ENCODE measurements around the gene TSHZ3.

The TSHZ3 gene

DNA sequence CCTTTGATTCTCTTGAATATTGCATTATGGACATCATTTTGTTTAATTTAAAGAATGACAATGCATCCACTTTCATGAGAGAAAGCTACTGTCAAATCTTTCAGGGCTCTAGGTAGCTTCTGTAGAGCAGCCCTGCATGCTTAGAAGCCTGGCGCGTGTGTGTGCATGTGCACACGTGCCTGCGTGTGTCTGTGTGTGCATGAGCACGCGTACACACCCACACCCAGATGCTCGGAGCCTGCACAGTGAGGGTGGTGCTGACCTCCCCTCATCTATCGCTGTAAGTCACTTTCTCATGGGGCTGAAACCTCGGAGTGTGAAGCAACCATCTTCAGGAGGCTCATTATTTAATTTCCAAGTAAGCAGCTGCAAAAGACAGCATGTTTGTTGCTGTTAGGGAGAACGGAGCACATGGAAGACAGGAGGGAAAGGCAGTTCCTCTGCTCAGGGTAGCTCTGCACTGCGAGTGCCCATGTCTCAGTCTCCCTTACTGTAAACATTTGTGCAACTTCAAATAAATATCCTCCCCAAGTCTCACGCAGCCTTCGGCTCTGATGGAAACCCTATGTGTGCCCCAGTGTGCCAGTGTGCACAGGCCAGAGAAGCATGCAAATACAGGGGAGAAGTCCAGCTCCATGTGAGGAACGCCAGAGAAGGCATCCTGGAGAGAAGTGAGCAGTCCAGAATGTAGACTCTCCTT lies 22.8 kb downstream of the TSHZ3 start:
- no peaks in the 10 kb centered on the region for H3K9me3 ChIP-seq
- no peaks in the 10 kb centered on the region for H3K36me3 ChIP-seq
- TF ChIP-seq, protein P1, sequence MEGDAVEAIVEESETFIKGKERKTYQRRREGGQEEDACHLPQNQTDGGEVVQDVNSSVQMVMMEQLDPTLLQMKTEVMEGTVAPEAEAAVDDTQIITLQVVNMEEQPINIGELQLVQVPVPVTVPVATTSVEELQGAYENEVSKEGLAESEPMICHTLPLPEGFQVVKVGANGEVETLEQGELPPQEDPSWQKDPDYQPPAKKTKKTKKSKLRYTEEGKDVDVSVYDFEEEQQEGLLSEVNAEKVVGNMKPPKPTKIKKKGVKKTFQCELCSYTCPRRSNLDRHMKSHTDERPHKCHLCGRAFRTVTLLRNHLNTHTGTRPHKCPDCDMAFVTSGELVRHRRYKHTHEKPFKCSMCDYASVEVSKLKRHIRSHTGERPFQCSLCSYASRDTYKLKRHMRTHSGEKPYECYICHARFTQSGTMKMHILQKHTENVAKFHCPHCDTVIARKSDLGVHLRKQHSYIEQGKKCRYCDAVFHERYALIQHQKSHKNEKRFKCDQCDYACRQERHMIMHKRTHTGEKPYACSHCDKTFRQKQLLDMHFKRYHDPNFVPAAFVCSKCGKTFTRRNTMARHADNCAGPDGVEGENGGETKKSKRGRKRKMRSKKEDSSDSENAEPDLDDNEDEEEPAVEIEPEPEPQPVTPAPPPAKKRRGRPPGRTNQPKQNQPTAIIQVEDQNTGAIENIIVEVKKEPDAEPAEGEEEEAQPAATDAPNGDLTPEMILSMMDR (IDR thresholded peaks at IDR 0.05), result no peak
- DNase-seq, result no peak
- no peak overlapping the region for H3K4me3 ChIP-seq
- intact Hi-C loops (cut with DNase I; ENCODE audit: low total_unique reads), result no loop called here
- H3K27me3 ChIP-seq, result no peaks in the 10 kb centered on the region
- no peak overlapping the region for H3K27ac ChIP-seq
- H3K4me1 ChIP-seq, result no peaks in the 10 kb centered on the region

DNA sequence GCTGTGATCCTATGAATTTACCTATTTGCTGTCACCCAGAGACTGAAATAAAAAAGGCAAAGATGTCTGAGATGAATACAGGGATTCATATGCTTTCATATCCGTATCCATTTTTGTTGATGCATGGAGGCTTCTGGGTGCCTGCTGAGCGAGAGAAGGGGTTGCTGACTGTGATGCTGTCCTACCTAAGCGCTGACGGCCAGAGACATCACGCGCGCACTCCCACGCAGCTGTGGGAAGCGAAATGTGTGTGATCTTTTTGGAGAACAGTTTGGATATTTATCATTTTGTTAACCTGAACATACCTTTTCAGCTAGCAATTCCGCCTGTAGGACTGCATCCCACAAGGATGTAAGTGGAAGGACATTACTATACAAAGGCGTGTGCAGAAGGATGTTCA lies 23.9 kb downstream of the TSHZ3 start:
- TF ChIP-seq, protein P1 (IDR thresholded peaks at IDR 0.05), result no peak
- Histone ChIP-seq H3K4me1 (no peaks in the 10 kb centered on the region), H3K27me3 (no peaks in the 10 kb centered on the region), H3K4me3 (no peak overlapping the region), H3K9me3 (no peaks in the 10 kb centered on the region), H3K27ac (no peak overlapping the region), H3K36me3 (no peaks in the 10 kb centered on the region)
- intact Hi-C loops (cut with DNase I; ENCODE audit: low total_unique reads), result no loop called here
- no peak for DNase-seq

DNA sequence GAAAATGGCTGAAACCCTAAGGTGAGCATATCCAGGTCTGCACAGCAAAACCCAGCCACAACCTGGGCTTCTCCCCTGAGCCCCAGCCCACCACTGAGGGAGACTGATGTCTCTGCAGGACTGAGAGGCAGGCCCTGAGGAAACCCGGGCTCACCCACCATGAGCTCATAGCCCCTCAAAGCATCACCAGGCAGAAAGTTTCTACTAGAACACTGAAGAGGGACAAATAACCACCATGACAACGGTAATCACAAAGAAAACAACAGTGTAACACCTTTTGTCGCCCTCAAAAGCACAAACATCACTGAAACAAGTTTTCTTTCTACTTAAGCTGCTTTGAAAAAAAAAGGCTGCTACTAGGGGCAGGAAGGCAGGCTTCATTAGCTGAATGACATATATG lies 29.8 kb downstream of the TSHZ3 start:
- Histone ChIP-seq H3K4me3 (no peak overlapping the region), H3K4me1 (peaks cover 0 to 7% (median 2%) of the 10 kb centered on the region in 4 donors), H3K27ac (no peak overlapping the region), H3K36me3 (no peaks in the 10 kb centered on the region), H3K27me3 (no peaks in the 10 kb centered on the region), H3K9me3 (no peaks in the 10 kb centered on the region)
- no peak for DNase-seq
- intact Hi-C loops (cut with DNase I; ENCODE audit: low total_unique reads), result no loop called here
- TF ChIP-seq, protein P1 (IDR thresholded peaks at IDR 0.05), result no peak

DNA sequence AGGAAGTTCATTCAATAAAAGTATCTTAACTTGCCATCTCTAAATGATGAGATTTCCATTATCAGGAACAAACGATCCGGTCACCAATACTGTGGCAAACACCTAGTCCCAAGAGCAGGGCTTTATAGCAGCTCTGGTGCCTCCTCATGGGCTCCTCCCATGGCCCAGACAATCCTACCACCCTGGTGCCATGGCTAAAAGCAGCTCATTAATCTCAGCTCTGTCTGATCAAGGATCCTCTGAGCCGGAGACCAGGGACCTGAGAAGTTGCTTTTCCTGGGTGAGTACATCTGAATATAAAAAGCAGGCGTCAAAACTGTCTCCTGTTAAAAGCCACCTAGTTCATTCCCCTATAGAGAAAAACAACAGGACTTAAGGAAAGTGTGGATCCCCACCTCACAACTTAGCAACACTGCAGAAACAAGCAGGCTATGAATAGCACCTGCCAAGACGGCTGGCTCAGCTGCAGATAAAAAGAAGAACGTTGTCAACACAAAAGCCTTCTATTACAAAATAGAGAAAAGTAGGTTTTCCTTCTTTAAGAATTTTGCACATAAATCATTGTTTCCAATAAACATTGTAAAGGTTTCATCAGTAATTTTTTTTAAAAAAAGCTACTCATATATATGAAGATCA lies 30.3 kb downstream of the TSHZ3 start:
- Histone ChIP-seq H3K4me1 (peaks cover 0 to 7% (median 2%) of the 10 kb centered on the region in 4 donors), H3K4me3 (no peak overlapping the region), H3K9me3 (no peaks in the 10 kb centered on the region), H3K27me3 (no peaks in the 10 kb centered on the region), H3K36me3 (no peaks in the 10 kb centered on the region), H3K27ac (no peak overlapping the region)
- no peak for DNase-seq
- intact Hi-C loops (cut with DNase I; ENCODE audit: low total_unique reads), result no loop called here
- TF ChIP-seq, protein P1 (IDR thresholded peaks at IDR 0.05), result no peak

DNA sequence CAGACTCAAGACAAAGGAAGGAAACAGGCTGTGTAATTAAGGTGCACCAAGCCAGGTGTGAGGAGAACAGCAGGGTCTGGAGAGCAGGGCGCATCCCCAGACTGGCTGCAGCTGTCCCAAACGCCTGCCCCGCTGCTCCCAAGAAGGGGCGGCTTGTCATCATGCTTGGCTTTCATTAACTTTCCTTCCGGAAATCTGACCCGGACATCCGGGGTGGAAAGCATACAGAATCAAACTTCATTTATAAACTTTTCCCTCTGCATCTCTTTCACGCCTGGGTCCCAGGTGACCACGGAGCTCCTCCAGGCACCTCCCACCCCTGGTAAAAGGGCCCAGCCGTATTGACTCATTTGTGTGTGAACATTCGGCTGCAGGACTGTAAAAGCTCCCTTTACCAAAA lies 31.7 kb downstream of the TSHZ3 start:
- intact Hi-C loops (cut with DNase I; ENCODE audit: low total_unique reads), result no loop called here
- no peaks in the 10 kb centered on the region for H3K36me3 ChIP-seq
- no peak overlapping the region for H3K4me3 ChIP-seq
- H3K27me3 ChIP-seq, result no peaks in the 10 kb centered on the region
- no peak for DNase-seq
- no peaks in the 10 kb centered on the region for H3K9me3 ChIP-seq
- TF ChIP-seq, protein P1 (IDR thresholded peaks at IDR 0.05), result no peak
- H3K4me1 ChIP-seq, result peaks cover 0 to 7% (median 2%) of the 10 kb centered on the region in 4 donors
- H3K27ac ChIP-seq, result no peak overlapping the region

Measured in tibial artery (tissue), 4 donors.